Measurements from ENCODE around the gene SLC15A3.
"Not testable (repeated sequence)": the region's sequence is repeated elsewhere in the genome, so short reads cannot be mapped to it uniquely, and the experiment has no call there.

SLC15A3 gene

GRCh38 chr11:60974726-60975125, 22.8 kb upstream of the SLC15A3 start:
- no peak for DNase-seq

- DNase-seq = not testable (repeated sequence)
These were observed 22.3 kb upstream of the SLC15A3 start for GRCh38 chr11:60974316-60974715.

GRCh38 chr11:60973699-60974098, 21.7 kb upstream of the SLC15A3 start:
- DNase-seq = no peak

GRCh38 chr11:60972182-60973030, 20.4 kb upstream of the SLC15A3 start:
- DNase-seq = no peak

- peak; percentile 62 for DNase-seq
These were observed 19.5 kb upstream of the SLC15A3 start, which contains the start of gene CD6 for GRCh38 chr11:60971520-60971919. CD6 (plus strand) TSS chr11:60971680; CDS start chr11:60971866, 186 bp downstream.

- no peak for DNase-seq
These were observed 18.9 kb upstream of the SLC15A3 start for GRCh38 chr11:60970890-60971289.

GRCh38 chr11:60970369-60970774, 18.4 kb upstream of the SLC15A3 start:
- DNase-seq = peak; percentile 73

- DNase-seq = no peak
These were observed 16.2 kb upstream of the SLC15A3 start for GRCh38 chr11:60968223-60968622.

- DNase-seq = no peak
These were observed 14.9 kb upstream of the SLC15A3 start for GRCh38 chr11:60966890-60967289.

- DNase-seq = no peak
These were observed 12.8 kb upstream of the SLC15A3 start for GRCh38 chr11:60964801-60965200.

GRCh38 chr11:60960405-60960804, 8.4 kb upstream of the SLC15A3 start:
- DNase-seq = no peak

GRCh38 chr11:60959431-60959830, 7.5 kb upstream of the SLC15A3 start:
- no peak for DNase-seq

GRCh38 chr11:60957188-60957587, 5.2 kb upstream of the SLC15A3 start:
- no peak for DNase-seq

- DNase-seq = no peak
These were observed 3.6 kb upstream of the SLC15A3 start for GRCh38 chr11:60955571-60955970.

- DNase-seq = no peak
These were observed 2.4 kb upstream of the SLC15A3 start for GRCh38 chr11:60954421-60954820.

- DNase-seq = no peak
These were observed 1.8 kb upstream of the SLC15A3 start for GRCh38 chr11:60953781-60954180.

- no peak for DNase-seq
These were observed 780 bp upstream of the SLC15A3 start for GRCh38 chr11:60952742-60953170.

- no peak for DNase-seq
These were observed 421 bp downstream of the SLC15A3 start for GRCh38 chr11:60951606-60951903.

- DNase-seq = no peak
These were observed 907 bp downstream of the SLC15A3 start for GRCh38 chr11:60950933-60951605.

- DNase-seq = no peak
These were observed 2.0 kb downstream of the SLC15A3 start for GRCh38 chr11:60950024-60950423.

GRCh38 chr11:60948250-60948649, 3.7 kb downstream of the SLC15A3 start:
- DNase-seq = no peak

GRCh38 chr11:60947700-60948099, 4.3 kb downstream of the SLC15A3 start:
- no peak for DNase-seq

- DNase-seq = no peak
These were observed 5.2 kb downstream of the SLC15A3 start for GRCh38 chr11:60946601-60947264.

GRCh38 chr11:60945295-60945667, 6.7 kb downstream of the SLC15A3 start:
- no peak for DNase-seq

All from activated CD4-positive, alpha-beta T cell treated with anti-CD3 and anti-CD28 coated beads for 1 hour (primary cell).